DMS79 treated with DMSO at 0.1 percent for 48 hours (cell line): ENCODE results near the gene RTL5.

Source experiments
- DNase-seq: peaks from one replicate; lab custom pipeline; 2025; lab: John Stamatoyannopoulos, UW

RTL5 gene

GRCh38 chrX:72107841-72108595 is 23.7 kb downstream of the RTL5 start:
- DNase-seq: no peak

GRCh38 chrX:72107320-72107719 is 24.4 kb downstream of the RTL5 start:
- no peak for DNase-seq

- DNase-seq: no peak
These were observed 26.3 kb downstream of the RTL5 start for GRCh38 chrX:72105436-72105835.

- no peak for DNase-seq
These were observed 29.0 kb downstream of the RTL5 start for GRCh38 chrX:72102760-72103159.

GRCh38 chrX:72102126-72102525 is 29.6 kb downstream of the RTL5 start:
- no peak for DNase-seq

GRCh38 chrX:72101597-72102037 is 30.1 kb downstream of the RTL5 start:
- no peak for DNase-seq

GRCh38 chrX:72100824-72101351 is 30.8 kb downstream of the RTL5 start:
- DNase-seq: no peak

- DNase-seq: peak; percentile 6
These were observed 31.5 kb downstream of the RTL5 start for GRCh38 chrX:72100051-72100755.

- no peak for DNase-seq
These were observed 34.6 kb downstream of the RTL5 start for GRCh38 chrX:72097098-72097497.

- DNase-seq: peak; percentile 31
These were observed 36.3 kb downstream of the RTL5 start for GRCh38 chrX:72095370-72095769.

GRCh38 chrX:72094894-72095293 is 36.8 kb downstream of the RTL5 start:
- peak; percentile 61 for DNase-seq

- no peak for DNase-seq
These were observed 42.5 kb downstream of the RTL5 start for GRCh38 chrX:72089254-72089653.

- no peak for DNase-seq
These were observed 43.0 kb downstream of the RTL5 start for GRCh38 chrX:72088761-72089160.

- DNase-seq: no peak
These were observed 44.7 kb downstream of the RTL5 start for GRCh38 chrX:72086995-72087394.

- no peak for DNase-seq
These were observed 47.6 kb downstream of the RTL5 start for GRCh38 chrX:72084114-72084513.

GRCh38 chrX:72083291-72083690 is 48.4 kb downstream of the RTL5 start:
- DNase-seq: no peak

- no peak for DNase-seq
These were observed 50.0 kb downstream of the RTL5 start for GRCh38 chrX:72081605-72082320.

GRCh38 chrX:72080800-72081199 is 50.9 kb downstream of the RTL5 start:
- no peak for DNase-seq

GRCh38 chrX:72080150-72080549 is 51.6 kb downstream of the RTL5 start:
- no peak for DNase-seq

- no peak for DNase-seq
These were observed 52.1 kb downstream of the RTL5 start for GRCh38 chrX:72079607-72080006.

- DNase-seq: no peak
These were observed 53.3 kb downstream of the RTL5 start for GRCh38 chrX:72078411-72078810.
